OCI-LY1 (cell line): ENCODE results near the gene ZBTB20.

ENCODE experiments used
- EZH2 ChIP-seq: fragments of 200-600 bp; sonication (generic), shearing (Covaris generic); IDR thresholded peaks from 2 replicates; pipeline ENCODE4 v1.8.0; 2017; ENCODE audit warnings: borderline replicate concordance, mixed run types, mild to moderate bottlenecking, antibody characterized with exemption, low read length, moderate library complexity, mixed read lengths
- TF ChIP-seq, protein P1 (sequence below): fragments of 200-600 bp; sonication (generic), shearing (Covaris generic); IDR thresholded peaks from 2 replicates; pipeline ENCODE4 v1.5.1; 2017; ENCODE audit warnings: mild to moderate bottlenecking, antibody characterized with exemption, low read length, moderate library complexity, mixed read lengths

DNA sequence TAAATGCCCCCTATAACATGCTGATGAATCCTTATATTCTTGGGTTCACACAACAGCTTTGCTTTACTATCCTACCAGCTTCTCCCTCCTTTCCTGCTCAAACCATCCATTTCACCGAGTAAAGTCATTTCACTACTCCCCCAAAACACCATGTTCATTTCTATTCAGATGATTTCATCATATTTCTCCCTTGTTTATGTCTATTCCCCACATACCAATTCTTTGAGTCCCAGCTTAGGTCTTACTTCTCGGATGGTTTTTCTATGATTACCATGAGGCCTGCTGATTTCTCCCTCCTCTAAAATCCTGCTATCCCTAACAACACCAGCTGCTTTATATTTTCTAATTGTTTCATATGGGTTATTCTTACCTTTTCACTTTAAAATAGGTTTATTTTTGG is 621.8 kb downstream of the ZBTB20 start:
- TF ChIP-seq, protein P1, sequence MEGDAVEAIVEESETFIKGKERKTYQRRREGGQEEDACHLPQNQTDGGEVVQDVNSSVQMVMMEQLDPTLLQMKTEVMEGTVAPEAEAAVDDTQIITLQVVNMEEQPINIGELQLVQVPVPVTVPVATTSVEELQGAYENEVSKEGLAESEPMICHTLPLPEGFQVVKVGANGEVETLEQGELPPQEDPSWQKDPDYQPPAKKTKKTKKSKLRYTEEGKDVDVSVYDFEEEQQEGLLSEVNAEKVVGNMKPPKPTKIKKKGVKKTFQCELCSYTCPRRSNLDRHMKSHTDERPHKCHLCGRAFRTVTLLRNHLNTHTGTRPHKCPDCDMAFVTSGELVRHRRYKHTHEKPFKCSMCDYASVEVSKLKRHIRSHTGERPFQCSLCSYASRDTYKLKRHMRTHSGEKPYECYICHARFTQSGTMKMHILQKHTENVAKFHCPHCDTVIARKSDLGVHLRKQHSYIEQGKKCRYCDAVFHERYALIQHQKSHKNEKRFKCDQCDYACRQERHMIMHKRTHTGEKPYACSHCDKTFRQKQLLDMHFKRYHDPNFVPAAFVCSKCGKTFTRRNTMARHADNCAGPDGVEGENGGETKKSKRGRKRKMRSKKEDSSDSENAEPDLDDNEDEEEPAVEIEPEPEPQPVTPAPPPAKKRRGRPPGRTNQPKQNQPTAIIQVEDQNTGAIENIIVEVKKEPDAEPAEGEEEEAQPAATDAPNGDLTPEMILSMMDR: no peak
- no peak for TF ChIP-seq EZH2
